HUDEP-2 (cell line): ENCODE measurements around the gene MYL5.
"Not testable (repeated sequence)": the region's sequence is repeated elsewhere in the genome, so short reads cannot be mapped to it uniquely, and the experiment has no call there.

Source experiments
- DNase-seq, 76 experiments: peaks; one replicate each; lab custom pipeline; 2025; ENCODE audit not compliant: unreplicated experiment in 76 of 76; lab: John Stamatoyannopoulos, UW

MYL5 gene

DNA sequence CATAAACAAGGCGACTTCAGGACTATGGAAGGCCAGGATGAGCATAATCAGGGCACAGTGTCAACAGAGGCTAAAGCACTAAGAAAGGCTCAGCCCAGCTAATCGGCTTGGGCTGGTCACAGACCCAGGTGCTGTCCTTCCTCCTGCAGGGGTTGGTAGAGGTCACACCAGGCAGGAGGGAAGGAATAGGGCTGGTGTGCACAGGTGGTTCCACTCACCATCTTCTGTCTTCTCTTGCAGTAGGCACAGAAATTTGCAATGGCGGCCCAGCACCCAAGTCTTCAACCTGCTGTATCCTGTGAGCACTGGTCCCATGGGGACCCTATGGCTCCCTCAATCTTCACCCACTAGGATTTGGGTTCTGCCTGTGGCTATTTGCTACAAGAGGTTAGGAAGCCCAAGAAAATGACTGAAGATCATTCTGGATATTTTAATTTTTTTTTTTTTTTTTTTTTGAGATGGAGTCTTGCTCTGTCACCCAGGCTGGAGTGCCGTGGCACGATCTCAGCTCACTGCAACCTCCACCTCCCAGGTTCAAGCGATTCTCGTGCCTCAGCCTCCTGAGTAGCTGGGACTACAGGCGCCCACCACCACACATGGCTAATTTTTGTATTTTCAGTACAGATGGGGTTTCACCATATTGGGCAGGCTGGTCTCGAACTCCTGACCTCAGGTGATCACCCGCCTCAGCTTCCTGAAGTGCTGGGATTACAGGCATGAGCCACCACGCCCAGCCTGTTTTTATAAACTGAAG lies 4.4 kb upstream of the MYL5 start:
- not testable (repeated sequence) for DNase-seq

DNA sequence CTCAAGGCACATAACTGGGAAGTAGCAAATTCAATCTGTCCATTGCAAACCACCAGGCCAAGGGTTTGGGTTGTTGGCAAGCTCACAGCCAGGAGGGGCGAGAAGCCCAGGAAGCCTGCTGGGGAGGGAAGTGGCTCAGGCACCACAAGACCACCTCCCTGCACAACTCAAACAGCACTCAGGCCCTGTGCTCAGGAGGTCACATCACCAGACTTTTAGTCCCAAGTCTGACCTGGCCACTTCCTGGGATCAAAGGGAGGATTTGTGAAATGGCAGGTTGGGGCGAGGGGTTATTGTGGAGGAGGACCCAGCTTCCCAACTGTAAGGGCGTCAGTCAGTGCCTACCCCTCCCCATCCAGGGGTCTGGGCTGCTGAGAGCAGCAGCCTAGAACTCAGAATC lies 2.6 kb upstream of the MYL5 start:
- no peak for DNase-seq

DNA sequence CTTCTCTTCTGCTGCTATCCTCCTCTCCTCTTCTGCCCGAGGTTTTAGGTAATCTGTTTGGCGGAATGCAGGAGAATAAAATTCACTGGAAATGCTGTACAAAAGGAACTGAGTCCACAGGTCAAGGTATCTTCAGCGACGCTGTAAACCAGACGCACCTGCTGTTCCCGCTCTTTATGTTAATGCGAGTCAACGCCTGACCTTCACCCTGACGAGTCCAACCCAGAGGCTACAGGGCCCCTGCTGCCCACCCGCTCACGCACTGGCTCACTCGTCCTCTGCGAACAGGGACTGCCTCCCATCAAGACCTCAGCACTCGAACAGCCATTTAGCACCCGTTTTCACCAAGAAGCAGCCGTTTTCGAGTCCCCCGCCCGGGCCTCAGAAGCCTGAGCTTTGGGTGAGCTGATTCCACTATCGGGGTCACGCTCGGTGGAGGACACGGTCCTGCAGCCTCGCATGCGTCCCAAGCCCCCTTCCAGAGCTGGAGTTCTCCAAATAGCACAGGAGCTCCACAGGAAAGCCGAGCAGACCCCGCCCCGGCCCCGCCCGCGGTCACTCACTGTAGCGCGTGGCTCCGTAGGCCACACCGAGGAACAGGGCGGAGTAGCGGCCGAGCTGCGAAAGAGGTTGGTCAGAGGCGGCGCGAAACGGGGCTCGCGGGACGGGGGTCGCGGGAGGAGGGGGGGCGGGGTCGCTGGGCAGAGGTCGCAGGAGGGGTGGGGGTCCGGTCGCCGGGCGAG lies 822 bp upstream of the MYL5 start:
- DNase-seq, result peak in 33 of 76 experiments; percentile 8 to 47 (median 22)

DNA sequence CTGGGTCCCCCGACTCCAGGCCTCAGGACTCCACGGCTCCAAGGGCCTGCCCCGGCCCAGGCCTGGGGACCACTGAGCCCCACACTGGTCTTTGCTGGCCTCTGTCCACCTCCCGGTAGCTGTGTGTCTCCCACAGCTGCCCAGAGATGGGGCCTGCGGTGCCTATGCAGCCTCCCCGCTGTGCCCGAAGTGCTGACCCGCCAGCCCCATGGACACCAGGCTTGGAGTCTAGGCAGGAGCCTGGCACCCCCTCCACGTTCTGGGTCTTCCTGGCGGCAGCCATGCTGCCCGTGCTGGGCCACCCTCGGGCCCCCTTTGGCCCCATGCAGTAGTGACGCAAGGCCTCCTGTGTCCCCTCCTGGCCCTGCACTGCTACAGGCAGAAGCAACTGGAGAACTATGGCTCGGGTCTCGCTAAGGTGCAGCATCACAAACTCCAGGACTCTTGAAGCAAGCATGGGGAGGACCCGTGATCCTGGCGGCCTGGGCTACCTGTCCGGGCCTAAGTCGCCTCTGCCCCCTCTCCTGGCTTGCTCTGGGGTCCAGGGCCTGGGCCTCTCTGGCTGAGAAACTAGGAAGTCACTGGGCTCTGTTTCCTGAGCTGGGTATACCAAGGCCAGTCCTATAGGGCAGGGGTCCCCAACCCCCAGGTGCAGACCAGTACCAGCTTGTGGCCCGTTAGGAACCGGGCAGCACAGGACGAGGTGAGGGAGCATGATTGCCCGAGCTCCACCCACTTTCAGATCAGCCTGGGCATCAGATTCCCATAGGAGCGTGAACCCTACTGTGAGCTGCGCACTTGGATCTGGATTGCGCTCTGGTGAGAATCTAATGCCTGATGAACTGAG lies 917 bp downstream of the MYL5 start:
- DNase-seq, result peak in 2 of 76 experiments; percentile 12 to 21

DNA sequence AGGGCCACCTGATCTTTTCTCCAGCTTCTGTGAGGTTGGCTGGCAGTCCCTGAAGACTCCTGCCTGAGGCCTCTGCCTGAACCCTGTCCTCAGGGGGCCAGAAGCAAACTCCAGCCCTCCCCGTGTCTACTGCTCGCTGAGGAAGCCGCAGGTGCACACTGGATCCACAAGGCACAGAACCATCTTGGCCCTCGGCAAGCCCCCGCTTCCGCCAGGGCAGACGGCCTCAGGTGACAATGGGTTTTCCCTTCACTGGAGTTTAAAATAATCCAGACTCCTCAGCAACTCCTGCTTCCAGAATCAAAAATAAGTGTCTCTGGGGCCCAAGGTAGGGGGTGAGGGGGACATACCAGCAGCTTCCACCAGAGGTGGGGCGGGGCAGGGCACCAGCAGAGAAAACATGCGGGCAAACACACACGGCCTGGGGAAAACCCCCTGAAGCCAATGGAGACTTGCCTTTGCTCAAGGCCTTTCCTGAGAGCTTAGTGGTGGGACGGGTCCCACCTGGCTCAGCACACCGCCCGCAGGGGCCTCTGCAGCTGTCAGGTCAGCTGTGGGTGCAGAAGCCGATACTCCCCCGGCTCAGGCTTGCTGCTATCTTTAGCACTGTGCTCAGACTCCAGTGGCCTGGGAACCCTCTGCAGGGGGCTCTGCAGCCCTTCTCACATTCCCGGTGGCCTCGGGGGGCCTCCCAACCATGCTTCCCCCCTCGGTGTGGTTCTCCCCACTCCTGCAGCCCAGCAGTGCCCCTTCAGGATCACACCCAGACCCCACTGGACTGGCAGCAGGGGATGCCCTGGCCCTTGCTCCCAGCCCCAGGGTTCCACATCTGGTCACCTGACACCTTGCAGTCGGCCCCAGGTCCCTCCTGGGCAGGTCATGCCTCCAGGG lies 1.9 kb downstream of the MYL5 start:
- DNase-seq, result no peak

DNA sequence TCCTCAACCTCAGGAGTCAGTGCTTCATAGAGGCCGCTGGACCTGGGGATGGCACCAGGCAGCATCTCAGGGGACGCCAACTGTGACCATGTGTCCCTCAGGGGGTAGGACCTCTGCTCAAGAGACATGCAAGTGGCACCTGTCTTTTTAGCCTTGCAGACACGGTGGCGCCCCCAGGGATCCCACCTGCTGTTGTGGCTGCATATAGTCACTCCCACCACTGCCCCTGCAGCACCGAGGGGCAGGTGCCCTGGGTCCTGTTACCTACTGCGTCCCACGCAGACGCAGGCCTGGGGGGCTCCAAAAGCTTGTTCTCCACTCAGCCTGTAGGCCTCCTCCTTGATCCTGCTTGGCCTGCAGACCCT lies 2.5 kb downstream of the MYL5 start:
- no peak for DNase-seq

DNA sequence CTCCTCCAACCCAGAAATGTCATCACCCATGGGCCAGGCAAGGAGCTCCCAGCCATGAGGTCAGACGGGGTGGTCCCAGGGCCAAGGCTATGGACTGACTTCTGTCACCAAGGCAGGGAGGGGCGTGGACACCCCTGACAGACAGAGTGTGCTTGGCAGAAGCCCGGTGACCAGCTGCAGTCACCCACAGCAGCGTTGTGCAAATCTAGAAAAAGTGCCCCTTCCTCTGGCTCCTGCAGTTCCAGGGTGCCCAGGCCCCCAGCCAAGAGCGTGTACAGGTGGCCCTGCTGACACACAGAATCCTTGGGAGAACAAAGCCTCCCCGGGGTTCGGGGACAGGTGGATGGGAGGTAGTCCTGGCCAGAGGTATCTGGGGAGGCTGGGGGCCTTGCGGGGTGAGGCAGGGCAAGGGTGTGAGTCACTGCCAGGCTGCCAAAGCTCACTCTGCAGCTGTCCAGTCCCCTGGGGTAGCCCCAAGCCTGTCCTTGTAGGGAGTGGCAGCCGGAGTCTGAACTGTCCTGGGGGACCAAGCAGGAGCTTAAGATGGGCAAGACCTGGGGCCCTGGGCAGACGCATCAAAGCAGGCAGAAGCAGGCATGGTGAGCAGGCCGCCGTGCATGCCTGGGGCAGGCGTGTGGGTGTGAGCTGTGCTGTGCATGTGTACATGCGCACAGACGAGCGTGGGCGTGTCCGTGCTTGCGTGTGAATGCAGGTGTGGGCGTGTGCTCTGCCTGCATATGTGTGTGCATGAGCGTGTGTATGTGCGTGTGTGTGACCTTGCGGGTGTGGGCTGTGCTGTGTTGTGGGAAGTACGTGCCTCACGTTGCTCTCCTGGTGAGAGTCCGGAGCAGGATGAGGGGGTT lies 3.3 kb downstream of the MYL5 start:
- no peak for DNase-seq

DNA sequence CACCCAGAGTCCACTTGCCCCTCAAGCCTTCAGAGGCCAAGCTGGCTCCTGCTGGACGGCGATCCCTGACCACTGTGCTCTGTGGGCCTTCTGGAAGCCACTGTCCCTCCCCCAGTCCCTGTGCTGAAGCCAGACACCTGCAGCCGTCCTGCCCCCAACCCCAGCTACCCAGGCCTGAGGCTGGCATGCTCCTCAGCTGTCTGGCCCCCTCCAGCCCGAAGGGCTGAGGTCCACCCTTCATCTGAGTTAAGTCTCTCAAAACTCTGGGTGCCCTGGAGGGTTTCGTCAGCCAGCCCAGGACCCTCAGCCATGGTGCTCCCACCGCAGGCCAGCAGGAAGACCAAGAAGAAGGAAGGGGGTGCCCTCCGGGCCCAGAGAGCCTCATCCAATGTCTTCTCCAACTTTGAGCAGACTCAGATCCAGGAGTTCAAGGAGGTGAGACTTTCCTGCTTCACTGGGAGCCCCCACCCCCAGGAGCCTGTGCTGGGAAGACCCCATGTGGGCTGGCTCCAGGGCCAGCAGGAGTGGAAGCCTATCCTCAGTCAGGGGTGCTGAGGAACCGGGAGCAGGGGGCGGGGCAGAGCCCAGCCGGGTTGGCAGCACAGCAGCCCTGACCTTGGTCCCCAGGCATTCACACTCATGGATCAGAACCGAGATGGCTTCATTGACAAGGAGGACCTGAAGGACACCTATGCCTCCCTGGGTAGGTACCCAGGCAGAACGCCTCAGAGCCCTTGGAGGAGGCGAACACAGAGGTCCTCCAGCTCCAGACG lies 4.2 kb downstream of the MYL5 start:
- DNase-seq, result no peak

DNA sequence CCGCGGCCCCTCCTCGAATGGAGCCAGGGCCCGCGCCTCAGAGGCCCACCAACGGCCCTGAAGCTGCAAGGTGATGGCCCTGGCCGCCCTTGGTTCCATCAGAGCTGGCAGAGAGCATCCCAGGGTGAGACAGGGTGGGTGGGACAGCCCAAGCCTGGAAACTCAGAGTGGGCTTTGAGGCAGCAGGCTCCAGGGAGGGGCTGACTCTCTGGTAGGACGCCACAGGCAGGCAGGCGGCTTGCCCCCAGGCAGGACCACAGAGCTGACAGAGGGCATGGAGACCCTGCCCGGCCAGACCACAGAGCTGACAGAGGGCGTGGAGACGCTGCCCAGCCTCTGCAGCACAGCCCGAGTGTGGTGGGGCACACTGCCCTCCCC lies 4.8 kb downstream of the MYL5 start:
- DNase-seq, result no peak

DNA sequence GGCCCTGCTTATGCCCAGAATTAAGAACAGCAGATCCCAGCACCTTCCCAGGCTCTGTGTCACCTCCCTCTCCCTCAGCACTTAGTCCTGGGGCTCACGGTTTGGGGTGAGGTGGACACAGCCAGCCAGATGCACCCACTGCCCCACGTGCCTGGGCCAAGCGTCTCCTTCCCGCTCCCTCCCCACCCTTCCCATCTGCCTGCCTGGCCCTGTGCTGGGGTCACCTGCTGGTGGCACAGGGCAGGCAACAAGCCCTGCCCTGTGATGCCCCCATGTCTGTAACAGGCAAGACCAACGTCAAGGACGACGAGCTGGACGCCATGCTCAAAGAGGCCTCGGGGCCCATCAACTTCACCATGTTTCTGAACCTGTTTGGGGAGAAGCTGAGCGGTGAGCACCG lies 5.3 kb downstream of the MYL5 start:
- DNase-seq, result no peak

DNA sequence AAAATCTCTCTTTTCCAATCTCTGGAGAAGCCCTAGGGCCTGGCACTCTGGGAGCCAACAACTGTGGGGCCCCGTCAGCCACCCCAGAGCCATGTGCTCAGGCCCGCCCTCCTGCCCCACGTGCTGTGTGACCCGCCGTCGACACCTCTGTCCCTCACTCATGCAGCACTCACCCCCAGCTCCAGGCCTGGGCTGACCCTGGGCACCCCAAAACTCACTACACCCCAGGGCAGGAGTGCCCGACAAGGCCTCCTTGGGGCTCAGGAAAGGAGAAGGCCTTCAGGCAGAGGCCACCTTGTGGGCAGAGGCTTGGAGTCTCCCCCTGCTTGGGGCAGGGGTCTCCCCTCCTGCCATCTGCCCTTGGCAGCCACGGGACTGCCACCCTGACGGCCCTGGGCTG lies 5.7 kb downstream of the MYL5 start:
- no peak for DNase-seq

DNA sequence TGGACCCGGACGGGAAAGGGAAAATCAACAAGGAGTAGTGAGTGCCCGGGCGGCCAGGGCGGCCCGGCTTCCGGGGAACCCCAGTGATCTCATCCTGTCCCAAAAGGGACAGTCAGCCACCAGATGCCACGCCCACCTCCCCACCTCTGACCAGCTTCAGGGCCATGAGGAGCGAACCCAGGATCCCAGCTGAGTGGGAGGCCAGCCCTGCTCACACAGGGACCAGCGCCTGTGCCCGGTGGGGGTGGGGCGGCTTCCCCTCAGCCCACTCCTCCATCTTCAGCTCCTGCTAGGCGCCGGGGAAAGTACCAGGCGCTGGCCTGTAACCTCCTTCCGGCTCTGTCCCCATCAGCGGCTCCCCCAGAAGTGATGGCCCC lies 6.2 kb downstream of the MYL5 start:
- no peak for DNase-seq

DNA sequence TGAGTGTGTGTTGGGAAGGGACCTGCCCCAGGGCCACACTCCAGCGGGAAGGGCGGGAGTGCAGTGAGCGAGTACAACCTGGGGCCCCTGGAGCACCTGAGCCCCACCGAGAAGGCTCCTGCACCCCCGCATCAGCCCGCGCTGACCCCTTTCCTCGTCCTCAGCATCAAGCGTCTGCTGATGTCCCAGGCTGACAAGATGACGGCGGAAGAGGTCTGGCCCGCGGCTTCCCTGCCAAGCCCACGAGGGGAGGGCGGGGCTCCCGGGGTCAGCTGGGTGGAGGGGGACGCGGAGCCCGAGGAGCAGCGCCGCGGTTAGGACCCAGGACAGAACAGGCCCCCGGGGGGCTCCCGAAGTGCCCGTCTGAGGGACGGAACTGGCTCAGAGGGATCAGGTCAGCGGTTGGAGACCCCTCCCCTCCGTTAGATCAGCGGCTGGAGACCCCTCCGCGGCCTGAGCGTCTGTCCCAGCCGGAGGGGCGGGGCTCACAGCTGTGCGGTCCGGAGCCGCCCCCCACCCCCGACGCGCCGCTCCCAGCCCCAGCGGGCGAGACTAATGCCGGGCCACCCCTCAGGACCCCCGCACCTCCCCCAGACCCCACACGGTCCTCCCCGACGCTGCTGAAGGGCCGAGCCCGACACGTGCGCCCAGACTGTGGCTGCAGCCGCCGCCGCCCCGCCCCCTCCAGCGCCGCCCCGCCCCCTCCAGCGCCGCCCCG lies 6.7 kb downstream of the MYL5 start:
- peak in 59 of 76 experiments; percentile 1 to 71 (median 37) for DNase-seq

DNA sequence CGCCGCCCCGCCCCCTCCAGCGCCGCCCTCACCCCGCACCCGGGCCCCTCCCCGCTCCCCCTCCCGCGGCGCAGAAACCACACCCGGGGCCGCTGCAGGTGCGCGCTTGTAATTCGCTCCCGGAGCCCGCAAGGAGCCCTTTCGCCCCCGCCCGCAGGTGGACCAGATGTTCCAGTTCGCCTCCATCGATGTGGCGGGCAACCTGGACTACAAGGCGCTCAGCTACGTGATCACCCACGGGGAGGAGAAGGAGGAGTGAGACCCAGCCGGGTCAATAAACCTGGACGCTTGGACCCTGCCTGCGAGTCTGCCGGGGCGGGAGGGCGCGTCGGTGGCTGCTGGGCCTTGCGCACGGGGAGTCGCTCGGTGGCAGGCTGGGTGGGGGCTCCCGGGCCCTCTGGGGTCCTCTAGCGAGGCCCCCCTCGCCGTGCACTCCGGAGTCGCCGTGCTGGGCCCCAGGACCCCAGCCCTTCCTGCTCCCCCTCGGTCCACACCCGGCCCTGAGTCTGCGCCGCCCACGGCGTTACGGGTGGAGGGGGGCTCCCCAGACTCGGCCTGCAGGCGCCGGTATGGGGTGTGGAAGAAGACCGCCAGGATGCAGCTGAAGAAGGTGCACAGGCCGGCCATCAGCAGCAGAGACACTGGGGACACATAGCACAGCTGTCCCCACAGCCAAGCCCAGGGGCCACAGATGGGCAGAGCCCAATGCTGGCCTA lies 7.6 kb downstream of the MYL5 start:
- DNase-seq, result no peak

DNA sequence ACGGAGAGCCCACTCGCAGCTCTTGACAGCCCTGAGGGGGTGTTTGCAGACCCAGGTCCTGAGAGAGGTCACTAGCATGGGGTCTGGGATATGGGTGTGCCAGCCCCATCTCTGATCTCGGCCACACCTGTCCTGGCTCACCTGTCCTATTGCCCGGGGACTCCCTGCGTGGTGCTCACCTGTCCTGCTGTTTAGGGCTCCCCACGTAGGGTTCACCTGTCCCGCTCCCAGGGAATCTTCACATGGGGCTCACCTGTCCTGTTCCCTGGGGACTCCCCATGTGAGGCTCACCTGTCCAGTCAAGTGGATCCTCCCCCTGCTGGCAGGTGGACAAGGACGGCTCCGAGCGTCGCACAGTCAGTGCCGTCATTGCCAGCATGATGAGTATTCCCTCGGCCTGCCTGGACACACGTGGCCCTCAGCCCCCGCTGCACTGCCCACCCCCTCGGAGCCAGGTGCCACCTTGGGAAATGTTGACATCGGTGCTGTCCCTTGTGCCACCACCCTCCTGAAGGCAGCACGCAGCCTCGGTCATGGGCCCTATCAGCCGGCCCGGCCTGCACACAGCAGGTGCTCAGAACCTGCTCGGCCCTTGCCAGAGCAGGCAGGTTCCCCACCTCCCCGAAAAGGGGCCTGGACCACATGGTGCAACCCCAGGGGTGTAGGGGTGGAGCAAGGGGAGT lies 8.3 kb downstream of the MYL5 start:
- DNase-seq, result no peak

DNA sequence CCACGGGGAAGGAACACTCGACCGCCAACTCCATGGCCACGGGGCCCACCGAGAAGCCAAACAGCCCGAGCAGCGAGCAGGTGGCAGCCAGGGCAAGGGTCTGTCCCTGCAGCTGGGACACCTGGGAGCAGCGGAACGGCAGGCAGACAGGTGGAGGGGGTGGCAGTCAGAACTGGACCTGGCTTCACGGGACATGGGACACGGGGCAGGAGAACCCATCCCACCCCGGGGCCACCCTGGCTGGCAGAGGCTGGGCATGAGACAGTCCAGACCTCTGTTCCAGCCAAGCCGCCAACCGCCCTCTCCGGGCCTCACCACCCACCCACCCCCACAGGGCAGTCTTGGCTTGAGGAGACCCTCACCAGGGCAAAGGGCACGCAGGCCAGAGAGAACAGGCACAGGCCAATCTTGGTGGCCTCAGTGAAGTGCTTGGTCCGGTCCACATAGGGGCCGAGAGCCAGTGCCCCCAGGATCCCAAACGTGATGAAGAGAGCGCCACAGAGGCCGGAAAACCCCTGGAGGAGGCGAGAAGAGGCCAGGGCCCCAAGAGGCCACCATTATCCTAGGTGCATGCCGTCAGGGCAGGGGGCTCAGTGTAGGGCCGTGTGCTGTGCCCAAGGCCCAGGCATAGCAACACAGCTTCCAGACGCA lies 9.0 kb downstream of the MYL5 start:
- DNase-seq, result no peak
